HG03025 (cell line): ENCODE results near the gene MUC5AC.
"Not testable (repeated sequence)": the region's sequence is repeated elsewhere in the genome, so short reads cannot be mapped to it uniquely, and the experiment has no call there.

Experiments
- ATAC-seq: cut with Tn5 transposase; IDR thresholded peaks from one replicate; pipeline ENCODE4 v1.9.1; 2021; ENCODE audit warnings: mild to moderate bottlenecking, moderate library complexity; ENCODE audit not compliant: unreplicated experiment, low FRiP score

The MUC5AC gene

GRCh38 chr11:1204381-1205101, 46.8 kb downstream of the MUC5AC start:
- ATAC-seq, result no peak

- ATAC-seq, result no peak
Measured at GRCh38 chr11:1205121-1205986, 47.6 kb downstream of the MUC5AC start.

GRCh38 chr11:1205987-1206331, 48.2 kb downstream of the MUC5AC start:
- ATAC-seq, result no peak

GRCh38 chr11:1206391-1207271, 48.9 kb downstream of the MUC5AC start:
- ATAC-seq, result no peak

GRCh38 chr11:1207401-1208143, 49.8 kb downstream of the MUC5AC start:
- no peak for ATAC-seq

- ATAC-seq, result no peak
Measured at GRCh38 chr11:1208144-1208393, 50.3 kb downstream of the MUC5AC start.

- ATAC-seq, result no peak
Measured at GRCh38 chr11:1208394-1209261, 50.9 kb downstream of the MUC5AC start.

GRCh38 chr11:1209371-1210057, 51.8 kb downstream of the MUC5AC start:
- no peak for ATAC-seq

GRCh38 chr11:1211838-1212237, 54.1 kb downstream of the MUC5AC start:
- ATAC-seq, result no peak

- not testable (repeated sequence) for ATAC-seq
Measured at GRCh38 chr11:1215826-1216225, 58.1 kb downstream of the MUC5AC start.

GRCh38 chr11:1217151-1217550, 59.4 kb downstream of the MUC5AC start:
- no peak for ATAC-seq

GRCh38 chr11:1218256-1218787, 60.6 kb downstream of the MUC5AC start:
- ATAC-seq, result no peak

- no peak for ATAC-seq
Measured at GRCh38 chr11:1218788-1219445, 61.2 kb downstream of the MUC5AC start.

GRCh38 chr11:1219446-1219833, 61.7 kb downstream of the MUC5AC start:
- ATAC-seq, result no peak

GRCh38 chr11:1219834-1220815, 62.4 kb downstream of the MUC5AC start:
- ATAC-seq, result no peak

- no peak for ATAC-seq
Measured at GRCh38 chr11:1220941-1221721, 63.4 kb downstream of the MUC5AC start.
